Uterus (tissue), 4 donors: Measurements from ENCODE around the gene PROZ. TPM values are rescaled to one million over a fixed set of nuclear protein-coding genes. Genes with fewer than 3 reads are reported as not detected.

Source experiments
- DNase-seq, 2 donors: peaks; one replicate each; pipeline ENCODE4 v3.0.0-alpha.2; 2019 to 2020
- H3K27ac ChIP-seq, 2 donors: fragments of 200-600 bp; sonication (generic); 1 replicate in 1 of 2; 2 replicates in 1 of 2; pipeline ENCODE4 v1.5.1; 2016 to 2018
- H3K27me3 ChIP-seq, 2 donors: fragments of 200-600 bp; sonication (generic); one replicate each; pipeline ENCODE4 v1.5.1; 2018 to 2019; ENCODE audit warnings: control low read depth in 1 of 2
- H3K36me3 ChIP-seq, 2 donors: fragments of 200-600 bp; sonication (generic); one replicate each; pipeline ENCODE4 v1.5.1; 2019; ENCODE audit warnings: control low read depth in 1 of 2
- H3K4me1 ChIP-seq, 2 donors: fragments of 200-600 bp; sonication (generic); one replicate each; pipeline ENCODE4 v1.5.1; 2018 to 2019; ENCODE audit warnings: control low read depth in 1 of 2
- H3K4me3 ChIP-seq, 2 donors: fragments of 200-600 bp; sonication (generic); 1 replicate in 1 of 2; 2 replicates in 1 of 2; pipeline ENCODE4 v1.5.1; 2018 to 2019; ENCODE audit warnings: mild to moderate bottlenecking in 1 of 2
- H3K9me3 ChIP-seq, 2 donors: fragments of 200-600 bp; sonication (generic); one replicate each; pipeline ENCODE4 v1.5.1; 2019; ENCODE audit warnings: control low read depth in 1 of 2
- CTCF ChIP-seq, 4 experiments: fragments of 200-600 bp in 2 of 4; fragments of 450-650 bp in 2 of 4; sonication (generic) in 2 of 4; IDR thresholded peaks; one replicate each; pipeline ENCODE4 v1.5.1; 2016 to 2019; ENCODE audit warnings: antibody characterized with exemption in 4 of 4, mild to moderate bottlenecking in 2 of 4, moderate library complexity in 1 of 4
- POLR2A ChIP-seq, 2 donors: fragments of 450-650 bp; IDR thresholded peaks; one replicate each; pipeline ENCODE4 v1.6.1; 2016; ENCODE audit warnings: antibody characterized with exemption in 2 of 2, mild to moderate bottlenecking in 1 of 2, moderate library complexity in 1 of 2
- intact Hi-C: fragments of 100-400 bp; cut with DNase I; formaldehyde crosslinking; loops from one replicate; pipeline ENCODE4 v1.15.1; 2023; ENCODE audit warnings: low total_unique reads
- total RNA-seq, 4 donors: library from RNA; depleted of rRNA in 3 of 4; stranded (reverse); fragments of >200 nt in 3 of 4; gene quantifications; one replicate each; pipeline versions ENCODE4 v1.1.0 to v1.2.4, GENCODE V29; 2014 to 2023
- donor health status: DM: yes; HTN: yes; CAD: no.

The PROZ gene
- total RNA-seq, 4 donors from 2014 or later = not detected

- H3K27ac ChIP-seq = no peak overlapping the region
- no peak overlapping the region for H3K4me3 ChIP-seq
- no peak for TF ChIP-seq POLR2A (IDR thresholded peaks at IDR 0.05)
- TF ChIP-seq CTCF (IDR thresholded peaks at IDR 0.05) = no peak
- H3K4me1 ChIP-seq = no peaks in the 10 kb centered on the region
- no peak for DNase-seq
- intact Hi-C loops = no loop called here
- H3K27me3 ChIP-seq = no peaks in the 10 kb centered on the region
- no peaks in the 10 kb centered on the region for H3K9me3 ChIP-seq
- no peaks in the 10 kb centered on the region for H3K36me3 ChIP-seq
Measured at GRCh38 chr13:113178070-113178895, 19.8 kb downstream of the PROZ start.

- no peak overlapping the region for H3K4me3 ChIP-seq
- intact Hi-C loops = no loop called here
- no peaks in the 10 kb centered on the region for H3K27me3 ChIP-seq
- DNase-seq = no peak
- H3K4me1 ChIP-seq = no peaks in the 10 kb centered on the region
- H3K36me3 ChIP-seq = no peaks in the 10 kb centered on the region
- TF ChIP-seq CTCF (IDR thresholded peaks at IDR 0.05) (no peak), POLR2A (IDR thresholded peaks at IDR 0.05) (no peak)
- no peak overlapping the region for H3K27ac ChIP-seq
- no peaks in the 10 kb centered on the region for H3K9me3 ChIP-seq
Measured at GRCh38 chr13:113178896-113179167, 20.4 kb downstream of the PROZ start.

- no peaks in the 10 kb centered on the region for H3K36me3 ChIP-seq
- no peak overlapping the region for H3K4me3 ChIP-seq
- intact Hi-C loops = no loop called here
- H3K27me3 ChIP-seq = no peaks in the 10 kb centered on the region
- no peak for DNase-seq
- H3K27ac ChIP-seq = no peak overlapping the region
- TF ChIP-seq POLR2A (IDR thresholded peaks at IDR 0.05) (no peak), CTCF (IDR thresholded peaks at IDR 0.05) (no peak)
- no peaks in the 10 kb centered on the region for H3K9me3 ChIP-seq
- H3K4me1 ChIP-seq = no peaks in the 10 kb centered on the region
Measured at GRCh38 chr13:113179374-113180230, 21.2 kb downstream of the PROZ start.

GRCh38 chr13:113182046-113182445 is 23.6 kb downstream of the PROZ start:
- no peak for TF ChIP-seq CTCF (IDR thresholded peaks at IDR 0.05)
- TF ChIP-seq POLR2A (IDR thresholded peaks at IDR 0.05) = no peak
- Histone ChIP-seq H3K4me1 (no peaks in the 10 kb centered on the region), H3K27me3 (no peaks in the 10 kb centered on the region), H3K27ac (no peak overlapping the region), H3K36me3 (no peaks in the 10 kb centered on the region), H3K4me3 (no peak overlapping the region), H3K9me3 (no peaks in the 10 kb centered on the region)
- no peak for DNase-seq
- intact Hi-C loops = no loop called here
